SU-DHL-6 (cell line): ENCODE measurements around the gene USP10.

Source experiments
- CTCF ChIP-seq: fragments of 200-600 bp; sonication (generic); IDR thresholded peaks from one replicate; pipeline ENCODE4 v1.5.1; 2017; ENCODE audit warnings: antibody characterized with exemption, mild to moderate bottlenecking, low read length, moderate library complexity; ENCODE audit not compliant: insufficient read depth, poor library complexity, severe bottlenecking
- EZH2phosphoT487 ChIP-seq: fragments of 200-600 bp; sonication (generic), shearing (Covaris generic); conservative IDR thresholded peaks from 2 replicates; pipeline ENCODE4 v1.6.1; 2018; ENCODE audit warnings: mild to moderate bottlenecking, antibody characterized with exemption, low read length, moderate library complexity, mixed read lengths

GRCh38 chr16:84753412-84754326 is 53.9 kb downstream of the USP10 start:
- TF ChIP-seq CTCF (no peak), EZH2phosphoT487 (no peak)
